Measurements from ENCODE around the gene PAXX.

The PAXX gene

GRCh38 chr9:136972335-136972734 lies 19.9 kb upstream of the PAXX start:
- Histone ChIP-seq H3K27me3 (ENCODE audit: insufficient read depth, low read depth) (peaks cover 34% of the 10 kb centered on the region), H3K79me2 (ENCODE audit: insufficient read depth, low read depth) (no peaks in the 10 kb centered on the region), H3K4me3 (IDR thresholded peaks at IDR 0.05; ENCODE audit: insufficient read depth, low read depth, low read length) (no peak overlapping the region), H2AFZ (ENCODE audit: low read depth) (no peak overlapping the region), H3K4me2 (no peak overlapping the region), H3K9ac (no peak overlapping the region), H3K27ac (no peak overlapping the region), H4K20me1 (ENCODE audit: insufficient read depth) (no peaks in the 10 kb centered on the region), H3K4me1 (ENCODE audit: low read depth, poor library complexity, severe bottlenecking) (no peaks in the 10 kb centered on the region), H3K36me3 (ENCODE audit: insufficient read depth) (no peaks in the 10 kb centered on the region)
- TF ChIP-seq, protein P1, sequence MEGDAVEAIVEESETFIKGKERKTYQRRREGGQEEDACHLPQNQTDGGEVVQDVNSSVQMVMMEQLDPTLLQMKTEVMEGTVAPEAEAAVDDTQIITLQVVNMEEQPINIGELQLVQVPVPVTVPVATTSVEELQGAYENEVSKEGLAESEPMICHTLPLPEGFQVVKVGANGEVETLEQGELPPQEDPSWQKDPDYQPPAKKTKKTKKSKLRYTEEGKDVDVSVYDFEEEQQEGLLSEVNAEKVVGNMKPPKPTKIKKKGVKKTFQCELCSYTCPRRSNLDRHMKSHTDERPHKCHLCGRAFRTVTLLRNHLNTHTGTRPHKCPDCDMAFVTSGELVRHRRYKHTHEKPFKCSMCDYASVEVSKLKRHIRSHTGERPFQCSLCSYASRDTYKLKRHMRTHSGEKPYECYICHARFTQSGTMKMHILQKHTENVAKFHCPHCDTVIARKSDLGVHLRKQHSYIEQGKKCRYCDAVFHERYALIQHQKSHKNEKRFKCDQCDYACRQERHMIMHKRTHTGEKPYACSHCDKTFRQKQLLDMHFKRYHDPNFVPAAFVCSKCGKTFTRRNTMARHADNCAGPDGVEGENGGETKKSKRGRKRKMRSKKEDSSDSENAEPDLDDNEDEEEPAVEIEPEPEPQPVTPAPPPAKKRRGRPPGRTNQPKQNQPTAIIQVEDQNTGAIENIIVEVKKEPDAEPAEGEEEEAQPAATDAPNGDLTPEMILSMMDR (conservative IDR thresholded peaks at IDR 0.05; ENCODE audit: low read depth, low read length), result no peak

DNA sequence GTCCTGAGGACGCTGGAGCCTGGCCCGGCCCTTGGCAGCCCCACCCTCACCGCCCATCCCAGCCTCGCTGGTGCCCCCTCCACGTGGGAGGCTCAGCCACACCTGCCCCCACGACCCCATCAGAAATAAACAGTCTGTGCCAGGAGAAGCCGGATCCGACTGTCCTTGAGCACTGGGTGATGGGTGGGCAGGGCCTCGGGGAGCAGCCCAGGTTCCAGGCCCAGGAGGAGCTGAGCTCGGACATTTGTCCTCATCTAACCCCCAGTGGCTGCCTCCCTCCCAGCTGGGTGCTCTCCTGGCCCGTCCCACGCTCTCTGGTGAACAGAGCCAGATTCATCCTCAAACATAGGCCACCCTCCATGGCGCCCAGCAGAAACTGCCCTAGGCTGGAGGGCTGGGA lies 19.5 kb upstream of the PAXX start:
- Histone ChIP-seq H3K4me1 (ENCODE audit: low read depth, poor library complexity, severe bottlenecking) (no peaks in the 10 kb centered on the region), H3K9ac (no peak overlapping the region), H3K36me3 (ENCODE audit: insufficient read depth) (no peaks in the 10 kb centered on the region), H4K20me1 (ENCODE audit: insufficient read depth) (no peaks in the 10 kb centered on the region), H3K27me3 (ENCODE audit: insufficient read depth, low read depth) (peaks cover 34% of the 10 kb centered on the region), H3K27ac (no peak overlapping the region), H3K79me2 (ENCODE audit: insufficient read depth, low read depth) (no peaks in the 10 kb centered on the region), H3K4me3 (IDR thresholded peaks at IDR 0.05; ENCODE audit: insufficient read depth, low read depth, low read length) (no peak overlapping the region), H2AFZ (ENCODE audit: low read depth) (no peak overlapping the region), H3K4me2 (no peak overlapping the region)
- TF ChIP-seq, protein P1 (conservative IDR thresholded peaks at IDR 0.05; ENCODE audit: low read depth, low read length), result no peak

GRCh38 chr9:136973618-136974617 lies 18.3 kb upstream of the PAXX start:
- no peak overlapping the region for H3K9ac ChIP-seq
- peaks cover 34% of the 10 kb centered on the region for H3K27me3 ChIP-seq (ENCODE audit: insufficient read depth, low read depth)
- TF ChIP-seq, protein P1 (conservative IDR thresholded peaks at IDR 0.05; ENCODE audit: low read depth, low read length), result no peak
- no peaks in the 10 kb centered on the region for H3K79me2 ChIP-seq (ENCODE audit: insufficient read depth, low read depth)
- H2AFZ ChIP-seq (ENCODE audit: low read depth), result no peak overlapping the region
- no peak overlapping the region for H3K27ac ChIP-seq
- H4K20me1 ChIP-seq (ENCODE audit: insufficient read depth), result no peaks in the 10 kb centered on the region
- H3K4me1 ChIP-seq (ENCODE audit: low read depth, poor library complexity, severe bottlenecking), result no peaks in the 10 kb centered on the region
- H3K36me3 ChIP-seq (ENCODE audit: insufficient read depth), result no peaks in the 10 kb centered on the region
- no peak overlapping the region for H3K4me2 ChIP-seq
- H3K4me3 ChIP-seq (IDR thresholded peaks at IDR 0.05; ENCODE audit: insufficient read depth, low read depth, low read length), result no peak overlapping the region

GRCh38 chr9:136974817-136975535 lies 17.2 kb upstream of the PAXX start:
- Histone ChIP-seq H3K79me2 (ENCODE audit: insufficient read depth, low read depth) (no peaks in the 10 kb centered on the region), H3K9ac (no peak overlapping the region), H3K27ac (no peak overlapping the region), H3K4me3 (IDR thresholded peaks at IDR 0.05; ENCODE audit: insufficient read depth, low read depth, low read length) (no peak overlapping the region), H3K27me3 (ENCODE audit: insufficient read depth, low read depth) (peaks cover 34% of the 10 kb centered on the region), H3K36me3 (ENCODE audit: insufficient read depth) (no peaks in the 10 kb centered on the region), H3K4me1 (ENCODE audit: low read depth, poor library complexity, severe bottlenecking) (no peaks in the 10 kb centered on the region), H4K20me1 (ENCODE audit: insufficient read depth) (no peaks in the 10 kb centered on the region), H2AFZ (ENCODE audit: low read depth) (no peak overlapping the region), H3K4me2 (no peak overlapping the region)
- TF ChIP-seq, protein P1 (conservative IDR thresholded peaks at IDR 0.05; ENCODE audit: low read depth, low read length), result no peak
